HepG2 (cell line): Measurements from ENCODE around the gene MYOZ3. TPM values are rescaled to one million over a fixed set of nuclear protein-coding genes. Genes with fewer than 3 reads are reported as not detected.

Experiments
- ATF2 ChIP-seq: sonication (generic); formaldehyde crosslinking; IDR thresholded peaks from 2 replicates; pipeline ENCODE4 v1.4.0; 2020; ENCODE audit warnings: missing genetic modification reagents
- FOXA1 ChIP-seq, 2 experiments: fragments of 450-650 bp in 1 of 2; sonication (generic) in 1 of 2; formaldehyde crosslinking in 1 of 2; IDR thresholded peaks; 2 replicates each; pipeline versions ENCODE4 v1.4.0 to v1.6.1; 2016 to 2020; ENCODE audit warnings: missing genetic modification reagents in 1 of 2
- FOXK2 ChIP-seq: fragments of 450-650 bp; IDR thresholded peaks from 2 replicates; pipeline ENCODE4 v1.6.1; 2016
- GTF3A ChIP-seq: sonication (generic); formaldehyde crosslinking; conservative IDR thresholded peaks from 2 replicates; pipeline ENCODE4 v1.4.0; 2020; ENCODE audit warnings: mild to moderate bottlenecking, missing genetic modification reagents
- HES4 ChIP-seq: sonication (generic); formaldehyde crosslinking; IDR thresholded peaks from 2 replicates; pipeline ENCODE4 v1.9.0; 2021; ENCODE audit warnings: mild to moderate bottlenecking, missing genetic modification reagents, borderline replicate concordance
- JUN ChIP-seq: sonication (generic); formaldehyde crosslinking; IDR thresholded peaks from 2 replicates; pipeline ENCODE4 v1.4.0; 2020; ENCODE audit warnings: mild to moderate bottlenecking, missing genetic modification reagents
- JUND ChIP-seq: sonication (generic); formaldehyde crosslinking; IDR thresholded peaks from 2 replicates; pipeline ENCODE4 v1.8.0; 2022; ENCODE audit warnings: mild to moderate bottlenecking, missing genetic modification reagents
- KDM1A ChIP-seq: IDR thresholded peaks from 2 replicates; pipeline ENCODE4 v1.6.1; 2016; ENCODE audit warnings: missing compliant biosample characterization
- KDM6A ChIP-seq: IDR thresholded peaks from 2 replicates; pipeline ENCODE4 v1.6.1; 2016; ENCODE audit warnings: low read depth
- MTF1 ChIP-seq: sonication (generic); formaldehyde crosslinking; IDR thresholded peaks from 2 replicates; pipeline ENCODE4 v1.5.0; 2020; ENCODE audit warnings: missing genetic modification reagents
- NR2F2 ChIP-seq: IDR thresholded peaks from 2 replicates; pipeline ENCODE4 v1.6.1; 2012; ENCODE audit warnings: low read depth, inconsistent platforms, borderline replicate concordance
- PHB2 ChIP-seq: fragments of 450-650 bp; IDR thresholded peaks from 2 replicates; pipeline ENCODE4 v1.6.1; 2018; ENCODE audit not compliant: partially characterized antibody
- SMARCC2 ChIP-seq: fragments of 450-650 bp; IDR thresholded peaks from 2 replicates; pipeline ENCODE4 v1.6.1; 2017; ENCODE audit warnings: antibody characterized with exemption, mild to moderate bottlenecking
- SYNCRIP ChIP-seq: fragments of 200-400 bp; formaldehyde crosslinking; IDR thresholded peaks from 2 replicates; pipeline ENCODE4 v1.6.1; 2018; ENCODE audit warnings: mild to moderate bottlenecking, low read depth, low read length; ENCODE audit not compliant: insufficient read depth
- ZFP91 ChIP-seq: sonication (generic); formaldehyde crosslinking; IDR thresholded peaks from 2 replicates; pipeline ENCODE4 v1.9.0; 2022; ENCODE audit warnings: missing genetic modification reagents, mild to moderate bottlenecking, borderline replicate concordance
- ZNF251 ChIP-seq: sonication (generic); formaldehyde crosslinking; IDR thresholded peaks from 2 replicates; pipeline ENCODE4 v1.9.0; 2021; ENCODE audit warnings: mild to moderate bottlenecking, missing genetic modification reagents
- ZNF275 ChIP-seq: sonication (generic); formaldehyde crosslinking; IDR thresholded peaks from 2 replicates; pipeline ENCODE4 v1.8.0; 2022; ENCODE audit warnings: missing genetic modification reagents, mild to moderate bottlenecking, inconsistent platforms, borderline replicate concordance
- ZNF513 ChIP-seq: sonication (generic); formaldehyde crosslinking; conservative IDR thresholded peaks from 2 replicates; pipeline ENCODE4 v1.5.0; 2020; ENCODE audit warnings: missing genetic modification reagents
- ZNF576 ChIP-seq: sonication (generic); formaldehyde crosslinking; IDR thresholded peaks from 2 replicates; pipeline ENCODE4 v1.4.0; 2020; ENCODE audit warnings: mild to moderate bottlenecking, missing genetic modification reagents
- ZNF607 ChIP-seq: sonication (generic); formaldehyde crosslinking; IDR thresholded peaks from 2 replicates; pipeline ENCODE4 v1.5.1; 2020; ENCODE audit warnings: missing genetic modification reagents, mild to moderate bottlenecking, borderline replicate concordance
- ZNF619 ChIP-seq: sonication (generic); formaldehyde crosslinking; IDR thresholded peaks from 2 replicates; pipeline ENCODE4 v1.4.0; 2020; ENCODE audit warnings: mild to moderate bottlenecking, missing genetic modification reagents
- ZNF660 ChIP-seq: sonication (generic); formaldehyde crosslinking; IDR thresholded peaks from 2 replicates; pipeline ENCODE4 v1.5.1; 2020; ENCODE audit warnings: mild to moderate bottlenecking, low read depth, missing genetic modification reagents, borderline replicate concordance
- ZNF720 ChIP-seq: sonication (generic); formaldehyde crosslinking; IDR thresholded peaks from 2 replicates; pipeline ENCODE4 v1.4.0; 2020; ENCODE audit warnings: missing genetic modification reagents
- ZNF776 ChIP-seq: sonication (generic); formaldehyde crosslinking; IDR thresholded peaks from 2 replicates; pipeline ENCODE4 v1.4.0; 2020; ENCODE audit warnings: mild to moderate bottlenecking, missing genetic modification reagents
- polyA plus RNA-seq, 8 experiments: library from polyadenylated mRNA; depleted of rRNA in 3 of 8; stranded (reverse) in 7 of 8; unstranded in 1 of 8; fragments of >200 nt; fragmentation: Illumina TruSeq in 4 of 8; extraction: Trizol in 4 of 8; gene quantifications; 2 replicates each; pipeline versions ENCODE4 v1.2.1 to v1.2.3, GENCODE V29; 2011 to 2016; ENCODE audit warnings: low read depth in 4 of 8, missing spikeins in 1 of 8, mixed read lengths in 1 of 8; ENCODE audit not compliant: insufficient read depth in 1 of 8
- total RNA-seq, 5 experiments: library from RNA; depleted of rRNA; stranded (reverse); fragments of >200 nt; fragmentation: Illumina TruSeq; extraction: Trizol; gene quantifications; 2 replicates each; pipeline ENCODE4 v1.2.3, GENCODE V29; 2016; ENCODE audit warnings: low read depth in 1 of 5

Gene MYOZ3
- total and polyA plus RNA-seq, 2 of the 13 experiments (the other 11 are each of a cell fraction or from before 2014, with no cell fraction given), result 0.05 TPM; not detected in 1

- TF ChIP-seq ZNF275 (CRISPR knock-in tag), result peak; percentile 48; the same call in 1 of the 2 replicates
- no peak for TF ChIP-seq GTF3A
- TF ChIP-seq SYNCRIP, result no peak
- TF ChIP-seq ZNF660 (CRISPR knock-in tag), result no peak
- no peak for TF ChIP-seq JUND (CRISPR knock-in tag)
- TF ChIP-seq SMARCC2, result no peak
- no peak for TF ChIP-seq ZNF576 (CRISPR knock-in tag)
- TF ChIP-seq ZNF607, result peak; percentile 74; the same call in 1 of the 2 replicates
- no peak for TF ChIP-seq MTF1 (CRISPR knock-in tag)
- peak; percentile 33; the same call in 1 of the 2 replicates for TF ChIP-seq HES4 (CRISPR knock-in tag)
- peak; percentile 27; the same call in 1 of the 2 replicates for TF ChIP-seq ZFP91 (CRISPR knock-in tag)
- peak; percentile 32; the same call in 1 of the 2 replicates for TF ChIP-seq ZNF619 (CRISPR knock-in tag)
- 0 out of 2 replicates have a peak, but pooled peaks have one; percentile 21 for TF ChIP-seq ZNF776 (CRISPR knock-in tag)
- no peak for TF ChIP-seq FOXA1 (IDR thresholded peaks at IDR 0.05)
- TF ChIP-seq FOXA1 (CRISPR knock-in tag; IDR thresholded peaks at IDR 0.05), result no peak
- TF ChIP-seq KDM1A (CRISPR knock-in tag), result no peak
- no peak for TF ChIP-seq KDM6A (CRISPR knock-in tag)
- TF ChIP-seq ZNF251 (CRISPR knock-in tag), result no peak
- TF ChIP-seq ZNF720 (CRISPR knock-in tag), result no peak
- no peak for TF ChIP-seq PHB2
- TF ChIP-seq ATF2 (CRISPR knock-in tag), result no peak
- TF ChIP-seq NR2F2, result no peak
- no peak for TF ChIP-seq JUN
- no peak for TF ChIP-seq ZNF513
- no peak for TF ChIP-seq FOXK2
Observed at GRCh38 chr5:150656191-150657132, 4.6 kb upstream of the MYOZ3 start (continued).
